ENCODE measurements around the gene KRT14.

The KRT14 gene

GRCh38 chr17:41553987-41554680 lies 32.6 kb downstream of the KRT14 start:
- Mint-ChIP-seq H3K4me3 (no peak overlapping the region), H3K36me3 (ENCODE audit: low read depth) (no peaks in the 10 kb centered on the region), H3K4me1 (peaks cover 14% of the 10 kb centered on the region), H3K27me3 (ENCODE audit: low read depth) (peaks cover 34% of the 10 kb centered on the region), H3K9me3 (no peaks in the 10 kb centered on the region), H3K27ac (peak overlapping the region in 1 of 3 experiments; percentile 45)
- TF ChIP-seq CTCF (IDR thresholded peaks at IDR 0.05; ENCODE audit: unreplicated experiment in 3 of 3): no peak

DNA sequence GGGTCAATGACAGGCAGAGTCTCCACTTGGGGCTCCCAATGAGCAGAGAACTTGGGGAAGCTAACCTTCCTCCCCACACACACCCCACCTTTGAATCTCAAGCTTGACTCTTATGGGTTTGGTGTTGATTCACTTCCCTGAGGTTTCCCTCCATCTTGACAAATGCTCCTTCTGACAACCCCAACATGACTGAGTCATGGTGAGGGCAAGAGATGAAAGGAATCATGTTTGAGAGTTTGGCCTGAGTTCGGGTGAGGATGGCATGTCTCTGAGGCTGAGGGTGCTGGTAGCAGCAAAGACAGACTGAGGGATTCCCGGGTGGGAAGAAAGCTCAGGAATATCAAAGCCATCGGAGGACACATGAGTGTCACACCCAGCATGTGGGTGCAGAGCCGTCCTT lies 33.5 kb downstream of the KRT14 start:
- no peaks in the 10 kb centered on the region for H3K36me3 Mint-ChIP-seq (ENCODE audit: low read depth)
- no peaks in the 10 kb centered on the region for H3K9me3 Mint-ChIP-seq
- no peak overlapping the region for H3K4me3 Mint-ChIP-seq
- H3K4me1 Mint-ChIP-seq: peaks cover 20% of the 10 kb centered on the region
- H3K27ac Mint-ChIP-seq: peak overlapping the region in 2 of 3 experiments; percentile 8 to 32
- H3K27me3 Mint-ChIP-seq (ENCODE audit: low read depth): peaks cover 34% of the 10 kb centered on the region
- no peak for TF ChIP-seq CTCF (IDR thresholded peaks at IDR 0.05; ENCODE audit: unreplicated experiment in 3 of 3)

- no peak for TF ChIP-seq CTCF (IDR thresholded peaks at IDR 0.05; ENCODE audit: unreplicated experiment in 3 of 3)
- Mint-ChIP-seq H3K4me1 (peaks cover 27% of the 10 kb centered on the region), H3K27me3 (ENCODE audit: low read depth) (peaks cover 34% of the 10 kb centered on the region), H3K27ac (peak overlapping the region in 2 of 3 experiments; percentile 8 to 46), H3K4me3 (no peak overlapping the region), H3K36me3 (ENCODE audit: low read depth) (no peaks in the 10 kb centered on the region), H3K9me3 (no peaks in the 10 kb centered on the region)
Observed at GRCh38 chr17:41552455-41552854, 34.2 kb downstream of the KRT14 start.

DNA sequence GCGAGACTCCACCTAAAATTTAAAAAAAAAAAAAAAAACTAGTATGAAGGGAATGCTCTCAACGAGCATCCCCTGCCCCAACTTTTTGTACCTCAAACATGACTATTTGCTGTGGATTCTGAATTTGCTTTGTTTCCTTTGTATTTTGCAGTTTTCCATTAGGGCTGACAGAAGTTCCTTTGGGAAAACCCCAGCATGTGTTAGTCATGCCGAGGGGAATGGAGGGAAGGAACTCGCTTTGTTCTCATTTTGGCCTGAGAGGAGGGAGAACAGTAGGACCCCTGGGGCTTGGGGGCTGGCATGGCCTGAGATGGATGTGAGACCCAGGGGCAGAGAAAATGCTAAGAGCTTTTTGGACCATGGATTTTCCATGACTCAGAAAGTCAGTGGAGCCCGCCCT lies 35.3 kb downstream of the KRT14 start:
- H3K4me3 Mint-ChIP-seq: no peak overlapping the region
- TF ChIP-seq CTCF (IDR thresholded peaks at IDR 0.05; ENCODE audit: unreplicated experiment in 3 of 3): no peak
- H3K4me1 Mint-ChIP-seq: peaks cover 33% of the 10 kb centered on the region
- no peaks in the 10 kb centered on the region for H3K36me3 Mint-ChIP-seq (ENCODE audit: low read depth)
- peak overlapping the region in 1 of 3 experiments; percentile 84 for H3K27ac Mint-ChIP-seq
- H3K9me3 Mint-ChIP-seq: no peaks in the 10 kb centered on the region
- H3K27me3 Mint-ChIP-seq (ENCODE audit: low read depth): peaks cover 29% of the 10 kb centered on the region

- Mint-ChIP-seq H3K9me3 (no peaks in the 10 kb centered on the region), H3K27ac (peak overlapping the region; percentile 89 to 95 (median 93))
Observed at GRCh38 chr17:41549596-41550039, 37.1 kb downstream of the KRT14 start.

More at GRCh38 chr17:41549596-41550039, 37.1 kb downstream of the KRT14 start:
- Mint-ChIP-seq H3K27me3 (ENCODE audit: low read depth) (peaks cover 22% of the 10 kb centered on the region), H3K4me3 (peak overlapping the region; percentile 13 to 51 (median 50)), H3K4me1 (peaks cover 37% of the 10 kb centered on the region), H3K36me3 (ENCODE audit: low read depth) (no peaks in the 10 kb centered on the region)
- no peak for TF ChIP-seq CTCF (IDR thresholded peaks at IDR 0.05; ENCODE audit: unreplicated experiment in 3 of 3)
